ENCODE results near the gene STAP2.

Gene STAP2

DNA sequence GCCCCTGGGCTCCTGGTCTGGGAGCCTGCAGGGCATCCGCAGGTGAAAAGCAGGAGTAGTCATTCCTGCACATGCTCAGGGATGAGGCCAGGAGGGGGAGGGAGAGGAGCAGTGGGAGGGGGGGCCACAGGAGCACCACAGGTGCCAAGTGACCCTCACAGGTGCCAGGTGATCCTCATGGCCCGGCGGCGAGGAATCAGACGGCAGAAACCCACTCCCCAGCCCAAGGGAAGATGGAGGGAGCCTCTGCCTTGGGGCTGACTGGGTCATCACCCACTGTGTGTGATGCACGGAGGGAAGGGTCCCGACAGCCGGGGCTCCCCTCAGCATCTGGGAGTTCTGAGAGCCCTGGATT is 34.4 kb upstream of the STAP2 start:
- no peak overlapping the region for H3K9ac ChIP-seq (ENCODE audit: low read length)
- H3F3A ChIP-seq (ENCODE audit: insufficient read depth): peaks cover 21% of the 10 kb centered on the region
- TF ChIP-seq EZH2phosphoT487 (conservative IDR thresholded peaks at IDR 0.05; ENCODE audit: low read length) (no peak), CTCF (IDR thresholded peaks at IDR 0.05; ENCODE audit: insufficient read depth, low read length, poor library complexity, severe bottlenecking) (no peak)
- no peaks in the 10 kb centered on the region for H3K9me2 ChIP-seq (replicated peaks; ENCODE audit: insufficient read depth, low read length)
- peaks cover 61% of the 10 kb centered on the region for H3K79me2 ChIP-seq (ENCODE audit: insufficient read depth, low read length)
- no peaks in the 10 kb centered on the region for H3K27me3 ChIP-seq (ENCODE audit: low read length)
- H4K20me1 ChIP-seq (ENCODE audit: low read depth, low read length): no peaks in the 10 kb centered on the region
- H3K9me3 ChIP-seq (ENCODE audit: insufficient read depth, low read length): no peaks in the 10 kb centered on the region
- no peaks in the 10 kb centered on the region for H3K36me3 ChIP-seq (ENCODE audit: low read length)
- no peak overlapping the region for H3K27ac ChIP-seq (ENCODE audit: low read depth, low read length)
- no peak overlapping the region for H3K4me2 ChIP-seq (ENCODE audit: low read depth, low read length, poor library complexity, severe bottlenecking)
- H2AFZ ChIP-seq (ENCODE audit: low read depth, low read length, severe bottlenecking): no peak overlapping the region
- H3K4me3 ChIP-seq (ENCODE audit: insufficient read depth, low read length, poor library complexity, severe bottlenecking): no peak overlapping the region

DNA sequence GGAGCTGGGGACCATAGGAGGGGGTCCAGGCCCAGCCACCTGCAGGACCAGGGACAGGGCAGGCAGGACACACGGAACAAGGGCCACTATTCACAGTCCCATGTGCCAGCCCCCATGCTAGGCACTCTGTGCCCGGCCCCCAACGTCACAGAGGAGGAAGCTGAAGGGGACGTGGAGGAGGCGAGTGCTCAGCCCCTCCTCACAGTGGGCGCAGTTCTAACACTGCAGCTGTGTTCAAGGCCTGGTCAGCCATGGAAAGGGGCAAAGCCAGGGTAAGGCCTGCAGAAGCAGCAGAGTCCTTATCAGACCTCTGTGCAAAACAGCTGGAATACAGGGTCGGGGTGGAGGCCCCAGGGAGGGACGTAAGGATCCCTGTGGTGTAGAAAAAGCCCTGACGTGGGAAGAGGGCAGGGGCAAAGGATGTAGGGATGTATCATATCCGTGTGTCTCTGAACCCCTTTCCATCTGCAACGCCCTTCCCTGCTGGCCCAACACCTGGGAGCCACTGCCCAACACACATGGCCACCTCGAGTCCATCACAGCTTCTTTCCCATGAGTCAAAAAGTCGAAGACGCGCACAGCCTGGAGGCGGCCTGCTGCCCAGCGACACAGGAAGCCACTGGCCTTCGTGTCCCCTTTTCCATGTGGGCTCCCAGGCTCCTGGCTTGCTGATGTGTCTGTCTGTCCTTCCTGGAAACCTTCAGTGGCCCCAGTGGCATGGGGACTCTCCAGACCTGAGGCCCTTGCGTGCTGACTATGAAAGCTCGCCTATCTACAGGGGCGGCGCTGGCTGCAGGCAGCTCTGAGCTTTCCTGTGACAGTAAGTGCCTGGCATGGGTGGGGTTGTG is 33.8 kb upstream of the STAP2 start:
- H3K4me3 ChIP-seq (ENCODE audit: insufficient read depth, low read length, poor library complexity, severe bottlenecking): no peak overlapping the region
- no peaks in the 10 kb centered on the region for H3K9me3 ChIP-seq (ENCODE audit: insufficient read depth, low read length)
- no peak overlapping the region for H2AFZ ChIP-seq (ENCODE audit: low read depth, low read length, severe bottlenecking)
- H3K9ac ChIP-seq (ENCODE audit: low read length): no peak overlapping the region
- no peak overlapping the region for H3K27ac ChIP-seq (ENCODE audit: low read depth, low read length)
- no peaks in the 10 kb centered on the region for H3K27me3 ChIP-seq (ENCODE audit: low read length)
- H4K20me1 ChIP-seq (ENCODE audit: low read depth, low read length): no peaks in the 10 kb centered on the region
- TF ChIP-seq CTCF (IDR thresholded peaks at IDR 0.05; ENCODE audit: insufficient read depth, low read length, poor library complexity, severe bottlenecking): no peak
- TF ChIP-seq EZH2phosphoT487 (conservative IDR thresholded peaks at IDR 0.05; ENCODE audit: low read length): no peak
- H3K4me2 ChIP-seq (ENCODE audit: low read depth, low read length, poor library complexity, severe bottlenecking): no peak overlapping the region
- H3K36me3 ChIP-seq (ENCODE audit: low read length): no peaks in the 10 kb centered on the region
- H3F3A ChIP-seq (ENCODE audit: insufficient read depth): peaks cover 21% of the 10 kb centered on the region
- peaks cover 55% of the 10 kb centered on the region for H3K79me2 ChIP-seq (ENCODE audit: insufficient read depth, low read length)
- no peaks in the 10 kb centered on the region for H3K9me2 ChIP-seq (replicated peaks; ENCODE audit: insufficient read depth, low read length)

- Histone ChIP-seq H3K9me2 (replicated peaks; ENCODE audit: insufficient read depth, low read length) (no peaks in the 10 kb centered on the region), H3K27ac (ENCODE audit: low read depth, low read length) (no peak overlapping the region), H3K36me3 (ENCODE audit: low read length) (no peaks in the 10 kb centered on the region), H2AFZ (ENCODE audit: low read depth, low read length, severe bottlenecking) (no peak overlapping the region), H3F3A (ENCODE audit: insufficient read depth) (peaks cover 21% of the 10 kb centered on the region), H3K4me2 (ENCODE audit: low read depth, low read length, poor library complexity, severe bottlenecking) (no peak overlapping the region), H3K4me3 (ENCODE audit: insufficient read depth, low read length, poor library complexity, severe bottlenecking) (no peak overlapping the region), H3K79me2 (ENCODE audit: insufficient read depth, low read length) (peaks cover 49% of the 10 kb centered on the region), H3K9me3 (ENCODE audit: insufficient read depth, low read length) (no peaks in the 10 kb centered on the region), H3K27me3 (ENCODE audit: low read length) (no peaks in the 10 kb centered on the region), H4K20me1 (ENCODE audit: low read depth, low read length) (no peaks in the 10 kb centered on the region), H3K9ac (ENCODE audit: low read length) (peak overlapping the region; percentile 55)
- TF ChIP-seq CTCF (IDR thresholded peaks at IDR 0.05; ENCODE audit: insufficient read depth, low read length, poor library complexity, severe bottlenecking): no peak
- TF ChIP-seq EZH2phosphoT487 (conservative IDR thresholded peaks at IDR 0.05; ENCODE audit: low read length): no peak
These were observed 32.9 kb upstream of the STAP2 start for GRCh38 chr19:4371247-4372164.
